ENCODE measurements around the gene CDH23. TPM values are rescaled to one million over a fixed set of nuclear protein-coding genes. Genes with fewer than 3 reads are reported as not detected.

The CDH23 gene
- total and polyA plus RNA-seq, 2 of the 8 experiments (the other 6 are each of a cell fraction or from before 2014, with no cell fraction given), result 1.9 to 4.9 TPM

GRCh38 chr10:71774916-71775702, 378.4 kb downstream of the CDH23 start:
- POLR2A ChIA-PET (ENCODE audit: partially characterized antibody), result no interaction called here

More at GRCh38 chr10:71774916-71775702, 378.4 kb downstream of the CDH23 start:
- Histone ChIP-seq H3K27me3 (replicated peaks in 1 of 4; ENCODE audit: control insufficient read depth in 3 of 4, extremely low read depth in 1 of 4, insufficient read depth in 3 of 4, low read length in 3 of 4) (peaks cover 3 to 23% (median 16%) of the 10 kb centered on the region in 4 experiments; a peak in 6 of 7 replicates), H3K36me3 (ENCODE audit: control insufficient read depth in 2 of 4, insufficient read depth in 4 of 4, low read length in 3 of 4) (no peaks in the 10 kb centered on the region), H4K8ac (ENCODE audit: extremely low read depth, insufficient read depth, low read length) (no peak overlapping the region; the same call in 1 of the 2 replicates), H3K23ac (ENCODE audit: insufficient read length) (no peak overlapping the region), H3K79me2 (ENCODE audit: control insufficient read depth in 1 of 2, insufficient read depth in 2 of 2, low read length in 2 of 2) (no peaks in the 10 kb centered on the region), H3K9me3 (ENCODE audit: insufficient read depth in 2 of 2, low read depth in 1 of 2, low read length in 1 of 2) (0 out of 4 replicates have a peak, but pooled peaks cover 0 to 6% of the 10 kb centered on the region in 2 experiments), H2BK5ac (ENCODE audit: low read depth, low read length) (no peak overlapping the region), H2BK120ac (replicated peaks; ENCODE audit: low read depth, low read length) (no peak overlapping the region), H3K27ac (ENCODE audit: low read depth, low read length) (no peak overlapping the region), H4K20me1 (replicated peaks in 1 of 2; ENCODE audit: control insufficient read depth in 1 of 2, insufficient read depth in 2 of 2, low read length in 2 of 2) (peaks cover 0 to 2% of the 10 kb centered on the region in 2 experiments), H3K4me2 (ENCODE audit: insufficient read depth in 1 of 2, low read depth in 2 of 2, low read length in 2 of 2) (no peak overlapping the region), H3K18ac (ENCODE audit: extremely low read depth, low read length) (no peak overlapping the region), H3K4me1 (replicated peaks in 1 of 4; ENCODE audit: control insufficient read depth in 3 of 4, insufficient read depth in 4 of 4, low read length in 3 of 4) (peaks cover 0 to 7% (median under 1%) of the 10 kb centered on the region in 4 experiments; a peak in 3 of 7 replicates), H2BK12ac (ENCODE audit: low read depth, low read length) (no peak overlapping the region), H3K79me1 (ENCODE audit: low read depth, low read length) (no peaks in the 10 kb centered on the region; the same call in 1 of the 2 replicates), H2BK15ac (ENCODE audit: low read length) (no peak overlapping the region), H2AFZ (ENCODE audit: low read length) (no peak overlapping the region), H2AK5ac (ENCODE audit: low read depth, low read length) (no peak overlapping the region), H4K91ac (replicated peaks; ENCODE audit: insufficient read length, low read length) (peak overlapping the region; percentile 27), H3K4ac (replicated peaks; ENCODE audit: insufficient read length, low read depth, low read length) (no peak overlapping the region), H4K5ac (ENCODE audit: insufficient read length, low read depth, low read length) (no peak overlapping the region), H2BK20ac (ENCODE audit: low read length) (no peak overlapping the region), H3K14ac (ENCODE audit: insufficient read length) (no peak overlapping the region), H3K9ac (replicated peaks in 1 of 4; ENCODE audit: extremely low read depth in 1 of 4, low read depth in 3 of 4, low read length in 3 of 4) (no peak overlapping the region), H3K23me2 (ENCODE audit: low read depth, low read length) (no peaks in the 10 kb centered on the region; the same call in 1 of the 2 replicates), H3K56ac (replicated peaks; ENCODE audit: insufficient read length, low read depth, low read length) (no peak overlapping the region), H3K4me3 (ENCODE audit: extremely low read depth in 1 of 4, insufficient read depth in 2 of 4, low read depth in 3 of 4, low read length in 4 of 4) (no peak overlapping the region)
- DNase-seq (ENCODE audit: low read depth in 1 of 2, low spot score in 2 of 2), result no peak
- TF ChIP-seq SIN3A (conservative IDR thresholded peaks at IDR 0.05 in 1 of 2, IDR thresholded peaks at IDR 0.05 in 1 of 2; ENCODE audit: low read depth in 1 of 2, low read length in 2 of 2) (no peak), RNF2 (IDR thresholded peaks at IDR 0.05; ENCODE audit: borderline replicate concordance, low read depth, low read length, missing control alignments, poor library complexity, severe bottlenecking) (no peak), EZH2 (IDR thresholded peaks at IDR 0.05; ENCODE audit: low read depth, low read length, severe bottlenecking) (no peak), HDAC2 (IDR thresholded peaks at IDR 0.05; ENCODE audit: borderline replicate concordance in 1 of 2, low read depth in 2 of 2, low read length in 2 of 2) (no peak), KDM5A (IDR thresholded peaks at IDR 0.05; ENCODE audit: low read length) (no peak)
- 87% methylated on average over 3 of the region's 3 CpGs; no CpG with 5 or more reads in 1 of the 2 experiments for WGBS, 2 experiments (ENCODE audit: extremely low coverage in 1 of 2, insufficient coverage in 1 of 2, insufficient read length in 1 of 2, insufficient replicate concordance in 2 of 2, low coverage in 1 of 2, low lambda C conversion rate in 2 of 2, missing lambda C conversion rate in 1 of 2)
- FAIRE-seq, result no peak
- CTCF ChIA-PET (ENCODE audit: partially characterized antibody), result interaction anchor here (0.6 to 7.1 kb wide), 11 partner anchors 8 to 982 kb away, joined by 3 to 44 read pairs (median 9); no protein-coding TSS in a partner anchor
